ENCODE results near the gene MRRF. TPM values are rescaled to one million over a fixed set of nuclear protein-coding genes. Genes with fewer than 3 reads are reported as not detected.
A peak's percentile ranks its signal among the peaks of the same experiment; 100 is the strongest.

MRRF gene
- total RNA-seq, 2 donors from 2014 or later = 21.1 to 35.4 TPM

DNA sequence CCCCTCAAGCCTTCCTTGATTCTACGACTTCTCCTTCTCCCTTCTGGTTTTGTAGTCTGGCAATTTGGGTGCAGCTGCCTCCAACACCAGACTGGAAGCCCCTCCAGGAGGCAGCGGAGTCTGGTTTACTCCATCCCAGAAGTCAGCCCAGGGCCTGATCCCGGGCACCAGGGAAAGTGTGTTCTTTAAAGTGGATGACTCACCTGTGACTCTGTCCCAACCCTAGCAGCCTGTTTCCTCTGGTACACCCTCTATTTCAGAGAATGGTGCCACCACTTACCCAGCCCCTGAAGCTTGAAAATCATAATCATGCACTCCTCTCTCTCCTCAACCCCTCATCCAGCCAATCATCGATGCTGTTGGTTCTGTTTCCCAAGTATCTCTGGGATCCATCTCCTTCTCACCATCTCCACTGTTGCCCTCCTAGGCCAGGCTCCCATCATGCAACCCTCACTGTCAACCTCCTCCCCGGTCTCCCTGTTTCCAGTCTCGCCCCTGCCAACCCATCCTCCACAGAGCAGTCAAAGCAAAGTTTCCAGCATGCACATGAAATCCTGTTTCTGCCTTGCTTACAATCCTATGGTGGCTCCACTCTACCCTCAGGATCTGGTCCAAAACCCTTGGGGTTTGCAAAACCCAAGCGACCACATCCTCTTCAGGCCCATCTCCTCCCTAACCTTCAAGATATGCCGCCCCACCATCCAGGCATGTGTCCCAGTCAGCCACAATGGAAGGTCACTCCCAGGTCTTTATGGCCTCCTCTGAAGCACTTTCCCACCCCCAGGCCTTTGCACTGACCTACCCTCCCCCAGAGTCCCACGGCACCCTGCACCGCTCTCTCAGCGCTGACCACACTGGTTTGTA lies 46.4 kb upstream of the MRRF start:
- intact Hi-C loops (cut with DNase I) = no loop called here
- no peak overlapping the region for H3K4me3 ChIP-seq
- no peaks in the 10 kb centered on the region for H3K9me3 ChIP-seq
- H3K27me3 ChIP-seq (replicated peaks; ENCODE audit: insufficient read depth) = peaks cover 16% of the 10 kb centered on the region
- 40% methylated on average over 11 of the region's 11 CpGs for WGBS
- no peaks in the 10 kb centered on the region for H3K36me3 ChIP-seq
- no peak for TF ChIP-seq POLR2AphosphoS5 (IDR thresholded peaks at IDR 0.05)
- no peak for TF ChIP-seq POLR2A (IDR thresholded peaks at IDR 0.05)
- TF ChIP-seq, protein P1, sequence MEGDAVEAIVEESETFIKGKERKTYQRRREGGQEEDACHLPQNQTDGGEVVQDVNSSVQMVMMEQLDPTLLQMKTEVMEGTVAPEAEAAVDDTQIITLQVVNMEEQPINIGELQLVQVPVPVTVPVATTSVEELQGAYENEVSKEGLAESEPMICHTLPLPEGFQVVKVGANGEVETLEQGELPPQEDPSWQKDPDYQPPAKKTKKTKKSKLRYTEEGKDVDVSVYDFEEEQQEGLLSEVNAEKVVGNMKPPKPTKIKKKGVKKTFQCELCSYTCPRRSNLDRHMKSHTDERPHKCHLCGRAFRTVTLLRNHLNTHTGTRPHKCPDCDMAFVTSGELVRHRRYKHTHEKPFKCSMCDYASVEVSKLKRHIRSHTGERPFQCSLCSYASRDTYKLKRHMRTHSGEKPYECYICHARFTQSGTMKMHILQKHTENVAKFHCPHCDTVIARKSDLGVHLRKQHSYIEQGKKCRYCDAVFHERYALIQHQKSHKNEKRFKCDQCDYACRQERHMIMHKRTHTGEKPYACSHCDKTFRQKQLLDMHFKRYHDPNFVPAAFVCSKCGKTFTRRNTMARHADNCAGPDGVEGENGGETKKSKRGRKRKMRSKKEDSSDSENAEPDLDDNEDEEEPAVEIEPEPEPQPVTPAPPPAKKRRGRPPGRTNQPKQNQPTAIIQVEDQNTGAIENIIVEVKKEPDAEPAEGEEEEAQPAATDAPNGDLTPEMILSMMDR (IDR thresholded peaks at IDR 0.05) = no peak
- H3K27ac ChIP-seq = no peak overlapping the region
- H3K4me1 ChIP-seq (replicated peaks) = no peaks in the 10 kb centered on the region
- DNase-seq (ENCODE audit: low spot score) = no peak

DNA sequence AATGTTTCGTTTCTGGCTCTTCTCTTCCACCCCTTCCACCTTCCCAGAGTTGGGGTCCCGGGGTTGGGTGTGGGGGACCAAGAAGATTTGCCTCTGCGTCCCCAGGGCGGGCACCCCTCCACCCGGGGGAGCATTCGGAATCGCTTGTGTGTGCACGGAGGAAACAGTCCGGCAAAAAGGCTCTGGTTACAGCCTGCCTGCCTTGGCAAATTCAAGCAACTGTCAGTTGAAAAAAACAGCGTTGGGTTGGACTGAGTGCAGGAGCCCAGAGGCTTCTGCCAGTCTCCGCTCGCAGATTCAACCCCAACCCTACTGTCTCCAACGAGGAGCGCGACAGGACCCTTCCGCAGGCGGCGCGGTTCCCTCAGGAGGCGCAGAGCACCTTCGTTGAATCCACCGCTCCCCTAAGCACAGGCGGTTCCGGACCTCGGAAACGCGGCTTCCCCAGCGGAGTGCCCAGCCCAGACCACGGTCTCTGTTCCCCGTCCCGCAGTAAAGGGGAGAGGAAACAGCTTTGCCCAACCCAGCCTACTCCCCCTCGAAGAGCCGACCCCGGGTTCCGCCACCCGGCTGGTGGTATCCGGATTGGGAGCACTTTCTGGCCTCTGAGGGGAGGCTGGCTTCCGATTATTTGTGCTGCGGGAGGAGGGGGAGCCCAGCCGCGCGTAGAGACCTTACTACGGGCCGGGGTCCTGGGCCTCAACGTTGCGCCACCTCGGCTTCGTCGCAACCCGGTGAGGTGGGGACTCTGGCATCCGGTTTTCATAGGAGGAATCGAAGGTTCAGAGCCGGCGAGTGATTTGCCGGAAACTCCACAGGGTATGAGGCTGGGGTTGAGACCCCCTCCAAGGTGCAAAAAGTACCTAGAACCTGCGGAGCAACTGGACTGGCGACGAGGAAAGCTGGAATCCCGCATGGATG lies 45.5 kb upstream of the MRRF start:
- Histone ChIP-seq H3K36me3 (no peaks in the 10 kb centered on the region), H3K9me3 (no peaks in the 10 kb centered on the region), H3K27ac (no peak overlapping the region), H3K4me3 (peak overlapping the region in 1 of 2 donors; percentile 1), H3K4me1 (replicated peaks) (no peaks in the 10 kb centered on the region), H3K27me3 (replicated peaks; ENCODE audit: insufficient read depth) (peaks cover 14% of the 10 kb centered on the region)
- intact Hi-C loops (cut with DNase I) = no loop called here
- TF ChIP-seq POLR2AphosphoS5 (IDR thresholded peaks at IDR 0.05) (no peak), POLR2A (IDR thresholded peaks at IDR 0.05) (no peak)
- TF ChIP-seq, protein P1 (IDR thresholded peaks at IDR 0.05) = no peak
- DNase-seq (ENCODE audit: low spot score) = no peak
- 4% methylated on average over 59 of the region's 59 CpGs for WGBS

DNA sequence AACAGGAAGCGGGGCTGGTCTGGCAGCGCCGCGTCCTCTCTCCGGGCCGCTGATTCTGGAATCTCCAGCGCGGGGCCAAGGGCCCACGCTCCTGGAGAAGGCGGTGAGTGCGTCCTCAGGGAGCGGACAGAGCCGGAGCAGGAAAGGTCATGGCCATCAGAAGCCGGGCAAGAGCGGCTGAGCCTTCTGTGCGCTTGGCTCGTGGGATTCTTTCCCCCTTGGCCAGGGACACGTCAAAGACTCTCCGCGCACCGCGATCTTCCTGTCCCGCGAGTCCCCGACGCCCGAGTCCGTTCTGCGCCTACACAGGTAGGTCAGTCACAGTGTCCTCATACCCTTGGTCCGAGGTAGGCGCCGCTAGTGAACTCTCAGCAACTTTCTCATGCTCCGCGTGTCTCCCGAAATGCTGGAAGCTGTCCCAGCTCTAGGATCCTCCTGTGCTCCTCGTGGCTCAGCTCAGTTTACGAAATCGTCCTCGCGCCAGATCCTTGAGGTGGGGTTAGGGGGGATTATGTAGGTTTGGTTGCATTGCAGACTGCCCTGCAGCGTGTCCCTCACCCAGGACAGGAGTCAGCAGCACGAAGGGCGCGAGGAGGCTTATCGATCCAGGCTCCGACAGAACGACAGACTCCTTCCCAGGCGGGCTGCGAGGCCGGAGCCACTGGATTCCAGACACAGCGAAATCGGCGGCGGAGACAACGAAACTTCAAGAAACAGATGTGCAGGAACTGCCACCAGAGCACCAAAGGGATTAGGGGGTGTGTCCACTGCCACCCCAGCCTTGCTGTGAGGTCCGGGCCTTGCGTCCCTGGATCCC lies 44.6 kb upstream of the MRRF start:
- no peak for DNase-seq (ENCODE audit: low spot score)
- intact Hi-C loops (cut with DNase I) = no loop called here
- WGBS = 10% methylated on average over 57 of the region's 57 CpGs

DNA sequence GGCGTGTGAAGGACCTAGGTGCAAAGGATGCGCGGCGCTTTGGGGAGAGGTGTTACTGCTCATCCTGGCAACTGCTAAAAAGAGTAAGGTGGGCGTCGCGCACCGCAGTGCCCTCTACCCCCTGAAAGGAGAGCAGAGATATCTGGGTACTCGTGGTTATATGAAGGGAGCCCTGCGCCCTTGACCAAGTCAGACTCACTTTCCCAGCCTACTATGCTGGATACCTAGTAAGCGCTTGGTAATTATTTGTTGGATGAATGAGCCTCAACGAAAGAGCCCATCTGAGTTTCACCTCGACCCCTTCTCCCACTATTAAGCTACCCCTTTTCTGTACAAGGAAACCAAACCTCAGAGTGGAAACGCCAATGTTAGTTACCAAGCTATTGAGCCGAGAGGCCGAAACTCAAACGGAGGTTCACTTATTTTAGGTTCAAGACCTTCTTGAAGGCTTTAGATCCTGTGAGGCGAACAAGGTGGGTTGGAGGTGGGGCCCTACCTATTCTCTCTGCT lies 44.0 kb upstream of the MRRF start:
- Histone ChIP-seq H3K27ac (no peak overlapping the region), H3K36me3 (no peaks in the 10 kb centered on the region), H3K4me3 (no peak overlapping the region), H3K9me3 (no peaks in the 10 kb centered on the region), H3K4me1 (replicated peaks) (no peaks in the 10 kb centered on the region), H3K27me3 (replicated peaks; ENCODE audit: insufficient read depth) (peaks cover 20% of the 10 kb centered on the region)
- DNase-seq (ENCODE audit: low spot score) = no peak
- TF ChIP-seq POLR2A (IDR thresholded peaks at IDR 0.05) (no peak), POLR2AphosphoS5 (IDR thresholded peaks at IDR 0.05) (no peak)
- 25% methylated on average over 18 of the region's 18 CpGs for WGBS
- intact Hi-C loops (cut with DNase I) = no loop called here

More for the DNA sequence above, 44.6 kb upstream of the MRRF start:
- no peaks in the 10 kb centered on the region for H3K4me1 ChIP-seq (replicated peaks)
- H3K9me3 ChIP-seq = no peaks in the 10 kb centered on the region
- H3K36me3 ChIP-seq = no peaks in the 10 kb centered on the region
- H3K4me3 ChIP-seq = no peak overlapping the region
- TF ChIP-seq, protein P1 (IDR thresholded peaks at IDR 0.05) = no peak
- peaks cover 18% of the 10 kb centered on the region for H3K27me3 ChIP-seq (replicated peaks; ENCODE audit: insufficient read depth)
- H3K27ac ChIP-seq = no peak overlapping the region

All from prostate gland (tissue), 2 donors.